22Rv1 (cell line): ENCODE data around the gene SCN1B.

Experiments
- CTCF ChIP-seq: fragments of 450-650 bp; IDR thresholded peaks from 2 replicates; pipeline ENCODE4 v1.5.1; 2017; ENCODE audit warnings: mild to moderate bottlenecking
- ZFX ChIP-seq: fragments of 450-650 bp; IDR thresholded peaks from 2 replicates; pipeline ENCODE4 v1.6.1; 2017; ENCODE audit warnings: antibody characterized with exemption, borderline replicate concordance

DNA sequence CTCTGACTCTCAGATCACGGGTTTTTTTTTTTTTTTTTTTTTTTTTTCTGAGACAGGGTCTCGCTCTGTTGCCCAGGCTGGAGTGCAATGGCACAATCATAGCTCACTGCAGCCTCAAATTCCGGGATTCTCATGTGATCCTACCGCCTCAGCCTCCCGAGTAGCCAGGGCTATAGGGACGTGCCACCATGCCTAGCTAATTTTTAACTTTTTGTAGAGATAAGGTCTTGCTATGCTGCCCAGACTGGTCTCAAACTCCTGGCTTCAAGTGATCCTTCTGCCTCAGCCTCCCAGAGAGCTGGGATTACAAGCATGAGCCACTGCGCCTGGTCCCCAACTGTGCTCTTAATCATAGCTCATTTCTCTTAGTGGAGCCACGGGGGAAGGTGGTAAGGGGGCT, 34.7 kb upstream of the SCN1B start:
- TF ChIP-seq CTCF (no peak), ZFX (no peak)
